HG03159 (cell line): ENCODE measurements around the gene LARGE1.
"Not testable (repeated sequence)": the region's sequence is repeated elsewhere in the genome, so short reads cannot be mapped to it uniquely, and the experiment has no call there.

Experiments used
- ATAC-seq: cut with Tn5 transposase; IDR thresholded peaks from one replicate; pipeline ENCODE4 v1.9.1; 2021; ENCODE audit warnings: mild to moderate bottlenecking, moderate library complexity; ENCODE audit not compliant: unreplicated experiment

The LARGE1 gene

DNA sequence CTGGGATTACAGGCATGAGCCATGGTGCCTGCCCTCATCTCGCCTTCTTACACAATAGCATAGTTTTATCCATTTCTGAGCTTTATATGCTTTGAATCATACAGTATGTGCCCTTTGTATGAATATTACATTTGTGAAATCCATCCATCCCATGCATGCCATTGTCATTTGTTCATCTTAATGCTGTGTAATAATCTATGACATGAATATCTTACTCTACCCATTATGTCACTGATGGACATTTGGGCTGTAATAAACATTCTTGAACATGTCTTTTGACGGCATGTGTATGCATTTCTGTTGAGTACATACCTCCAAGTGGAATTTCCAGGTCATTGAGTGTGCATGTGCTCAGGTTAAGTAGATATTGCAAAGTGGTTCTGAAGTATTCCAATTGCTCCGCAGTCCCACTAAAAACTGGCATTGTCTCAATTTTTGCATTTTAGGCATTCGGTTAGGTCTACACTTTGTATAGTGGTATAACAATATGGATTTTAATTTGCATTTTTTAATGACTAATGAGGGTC, 522.8 kb downstream of the LARGE1 start:
- ATAC-seq, result no peak

GRCh38 chr22:33393432-33393831, 526.8 kb downstream of the LARGE1 start:
- no peak for ATAC-seq

GRCh38 chr22:33391298-33391697, 529.0 kb downstream of the LARGE1 start:
- no peak for ATAC-seq

DNA sequence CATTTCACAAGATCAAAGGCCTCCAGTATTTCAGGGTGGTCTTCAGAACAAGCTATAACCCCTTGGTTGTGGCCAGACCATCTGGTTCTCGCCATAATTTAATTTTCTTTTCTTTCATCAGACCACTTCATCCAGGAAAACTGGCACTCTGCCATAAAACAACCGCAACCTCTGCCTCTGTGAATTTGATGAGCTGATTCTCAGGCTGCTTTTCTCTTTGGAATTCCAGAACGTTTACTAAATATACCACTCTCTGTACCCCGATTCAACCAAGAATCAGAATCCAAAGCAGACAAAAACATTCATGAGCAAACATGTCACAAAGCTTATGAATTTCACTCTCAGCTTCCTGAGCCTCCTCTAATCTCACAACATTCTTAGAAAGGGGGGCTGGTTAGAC, 530.3 kb downstream of the LARGE1 start:
- ATAC-seq, result no peak

DNA sequence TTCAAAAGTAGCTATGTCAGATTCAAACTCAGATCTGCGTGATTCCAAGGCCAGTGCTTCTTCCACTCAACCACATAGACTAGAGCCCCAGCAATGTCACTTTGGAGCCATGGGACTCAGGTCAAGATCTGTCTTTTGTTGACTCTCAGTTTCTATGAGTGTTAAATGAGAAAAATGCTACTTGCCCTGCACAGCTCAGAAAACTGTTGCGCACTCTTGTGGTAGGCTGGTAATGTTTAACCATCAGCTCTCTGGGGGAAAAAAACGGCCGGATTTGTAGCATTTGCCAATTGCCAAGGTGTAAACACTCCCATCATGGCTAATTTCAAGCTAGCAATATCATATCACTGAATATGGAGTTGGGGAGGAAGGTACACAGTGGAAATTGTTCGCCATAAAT, 534.0 kb downstream of the LARGE1 start:
- no peak for ATAC-seq

- no peak for ATAC-seq
These were observed 534.7 kb downstream of the LARGE1 start for GRCh38 chr22:33385611-33386010.

GRCh38 chr22:33382436-33382835, 537.8 kb downstream of the LARGE1 start:
- no peak for ATAC-seq

- ATAC-seq, result no peak
These were observed 538.5 kb downstream of the LARGE1 start for GRCh38 chr22:33381531-33382406.

DNA sequence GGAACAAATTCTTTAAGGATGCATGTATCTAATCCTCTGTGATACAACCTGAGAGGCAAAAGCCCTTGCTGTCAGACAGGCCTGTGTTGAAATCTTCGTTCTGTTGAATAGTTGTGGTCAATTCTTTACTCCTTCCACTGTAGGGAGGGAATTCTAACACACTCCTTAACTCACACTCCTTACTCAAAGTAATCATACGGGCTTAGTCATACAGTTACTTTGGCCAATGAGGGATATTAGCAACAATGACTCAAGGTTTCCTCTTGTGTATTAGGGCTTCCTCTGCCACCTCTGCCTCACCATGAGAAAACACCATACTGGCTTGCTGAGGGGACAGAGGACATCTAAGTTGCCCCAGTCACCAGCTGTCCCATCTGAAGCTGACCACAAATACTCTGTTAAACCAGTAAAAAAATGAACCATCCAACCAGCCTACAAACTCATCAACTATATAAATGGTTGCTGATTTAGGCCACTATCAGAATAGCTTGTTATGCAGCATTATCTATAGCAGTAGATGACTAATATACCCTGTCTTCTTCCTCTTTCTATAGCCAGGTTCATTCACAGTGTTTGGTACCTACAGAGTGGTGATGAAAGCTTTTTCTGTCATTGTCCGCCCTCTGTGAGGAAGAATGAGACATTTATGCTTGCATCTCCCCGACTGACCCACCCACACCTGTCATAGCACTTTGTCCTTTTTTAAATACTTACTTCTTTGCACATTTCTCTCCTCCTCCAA, 539.3 kb downstream of the LARGE1 start:
- no peak for ATAC-seq

GRCh38 chr22:33379836-33380235, 540.4 kb downstream of the LARGE1 start:
- no peak for ATAC-seq

GRCh38 chr22:33372875-33373274, 547.4 kb downstream of the LARGE1 start:
- no peak for ATAC-seq

- not testable (repeated sequence) for ATAC-seq
These were observed 557.0 kb downstream of the LARGE1 start for GRCh38 chr22:33363256-33363655.

DNA sequence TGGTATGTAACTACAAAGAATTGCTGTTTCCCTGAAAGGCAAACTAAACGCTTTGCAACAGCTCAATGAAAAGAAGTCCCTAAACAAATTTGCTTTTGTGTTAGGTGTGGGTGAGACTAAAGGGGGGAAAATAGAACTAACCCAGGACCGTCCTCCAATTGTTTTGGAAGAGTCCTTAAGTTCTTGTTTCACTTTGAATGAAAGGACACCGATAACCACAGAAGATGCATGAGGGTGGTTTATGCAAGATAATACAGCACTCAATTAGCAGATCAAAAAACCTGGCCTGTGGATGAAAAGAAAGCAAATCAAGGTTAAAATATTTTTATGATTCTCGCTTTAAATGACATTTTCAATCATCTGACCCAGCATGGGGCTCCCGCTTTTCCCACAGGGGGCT, 557.6 kb downstream of the LARGE1 start:
- no peak for ATAC-seq

DNA sequence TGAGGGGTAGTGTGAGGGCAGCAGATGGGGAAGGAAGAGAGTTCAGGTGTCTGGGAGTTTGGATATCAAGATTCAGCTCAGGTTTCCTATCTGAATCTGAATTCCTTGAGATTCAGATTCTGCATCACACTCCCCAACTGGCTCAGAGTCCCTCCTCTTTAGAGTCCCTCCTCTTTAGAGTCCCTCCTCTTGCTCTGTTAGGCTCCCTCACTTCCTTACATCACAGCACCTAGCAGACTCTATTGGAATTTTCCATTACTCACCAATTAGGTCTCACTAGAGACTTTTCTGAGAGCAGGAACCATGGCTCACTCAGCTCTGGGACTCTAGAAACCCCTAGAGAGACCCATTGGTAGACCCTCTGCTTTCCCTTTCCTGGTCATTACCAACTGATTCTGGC, 558.7 kb downstream of the LARGE1 start:
- no peak for ATAC-seq

GRCh38 chr22:33357981-33358399, 562.3 kb downstream of the LARGE1 start:
- ATAC-seq, result no peak

DNA sequence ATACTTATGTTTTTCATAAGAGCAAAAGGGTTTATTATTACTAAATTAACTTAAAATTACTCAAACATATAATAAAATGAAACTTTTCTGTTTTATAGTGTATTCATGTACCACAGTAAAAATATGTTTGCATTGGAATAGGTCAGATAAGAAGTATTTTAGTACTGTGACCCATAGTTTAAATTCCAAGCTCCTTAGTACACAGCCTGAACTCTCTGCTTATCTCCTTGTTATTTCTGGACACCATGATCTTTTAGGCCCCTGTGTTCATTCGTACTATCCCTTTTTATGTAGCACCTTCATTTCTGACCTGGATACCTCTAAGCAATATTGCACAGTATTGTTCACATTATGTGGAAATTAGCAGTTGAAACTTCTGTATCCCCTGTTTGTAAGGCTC, 565.3 kb downstream of the LARGE1 start:
- no peak for ATAC-seq

DNA sequence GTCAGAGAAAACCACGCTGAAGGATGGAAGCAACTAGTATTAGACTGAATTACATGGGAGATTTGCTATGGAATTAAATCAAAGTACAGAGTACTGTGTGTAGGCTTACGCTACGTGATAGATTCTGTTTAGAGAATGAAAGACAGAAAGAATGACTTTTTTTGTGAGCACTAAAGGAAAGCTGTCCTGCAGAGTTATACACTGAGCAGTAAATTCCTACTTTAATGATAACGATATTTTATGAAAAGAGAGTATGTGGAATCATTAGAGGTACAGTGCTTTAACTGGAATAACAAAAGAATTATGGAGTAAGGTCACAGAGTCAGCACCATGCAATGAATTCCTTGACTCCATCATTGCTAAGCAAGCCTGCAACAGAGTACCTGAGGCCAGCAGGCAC, 566.8 kb downstream of the LARGE1 start:
- ATAC-seq, result no peak

GRCh38 chr22:33352768-33353167, 567.5 kb downstream of the LARGE1 start:
- no peak for ATAC-seq

DNA sequence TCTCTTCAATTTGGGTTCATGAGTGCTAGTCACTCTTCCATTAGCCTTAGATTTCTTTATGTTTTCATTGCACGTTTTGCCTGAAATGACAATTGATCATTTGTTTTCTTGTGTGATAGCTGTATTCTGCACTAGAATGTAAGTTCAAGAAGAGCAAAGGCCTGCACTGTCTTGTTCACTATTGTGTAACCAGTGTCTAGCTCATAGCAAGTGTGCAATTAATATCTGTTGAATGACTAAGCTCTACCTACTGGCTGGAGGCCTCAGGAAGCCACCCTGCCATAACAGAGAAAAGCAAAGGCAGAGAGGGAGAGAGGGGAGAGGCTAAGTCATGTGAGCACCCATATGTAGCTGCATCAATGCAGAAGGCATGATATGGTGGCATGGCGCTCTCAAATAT, 569.3 kb downstream of the LARGE1 start:
- no peak for ATAC-seq

DNA sequence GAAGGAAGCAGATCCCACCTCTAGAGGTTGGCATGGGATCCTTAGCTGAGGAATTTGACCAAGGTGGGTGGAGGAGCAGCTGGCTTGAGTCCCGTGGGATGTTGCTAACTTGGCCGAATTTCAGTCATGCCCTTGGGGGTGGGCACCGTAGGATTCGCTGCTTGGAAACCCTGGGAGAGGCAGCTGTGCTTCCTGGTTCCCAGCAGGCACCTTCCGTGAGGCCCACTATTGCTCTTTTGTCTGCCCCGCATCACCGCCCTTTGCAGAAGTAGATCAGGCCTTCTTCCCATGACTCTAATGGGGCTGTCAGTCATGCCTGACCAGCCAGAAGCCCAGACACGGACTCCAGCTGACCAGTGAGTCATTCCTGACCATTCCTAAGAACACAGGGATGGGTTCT, 569.8 kb downstream of the LARGE1 start:
- ATAC-seq, result no peak

DNA sequence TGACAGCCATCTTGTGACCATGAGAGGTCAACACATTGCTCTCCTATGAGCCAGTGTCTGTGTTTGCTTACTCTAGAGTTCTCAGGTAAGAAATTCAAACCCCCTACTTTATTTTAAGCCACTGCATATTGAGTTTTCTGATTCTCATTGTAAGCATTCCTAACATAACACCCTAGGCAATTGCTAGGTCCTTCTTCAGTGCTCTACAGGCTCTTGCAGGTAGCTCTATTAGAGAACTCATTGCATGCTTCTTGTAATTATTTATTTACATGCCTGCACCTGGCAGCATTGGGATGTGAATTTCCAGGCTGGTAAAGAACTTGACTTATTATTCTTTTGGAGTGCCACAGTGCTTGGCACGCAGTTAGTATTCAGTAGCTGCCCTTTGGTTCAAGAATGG, 573.3 kb downstream of the LARGE1 start:
- no peak for ATAC-seq

DNA sequence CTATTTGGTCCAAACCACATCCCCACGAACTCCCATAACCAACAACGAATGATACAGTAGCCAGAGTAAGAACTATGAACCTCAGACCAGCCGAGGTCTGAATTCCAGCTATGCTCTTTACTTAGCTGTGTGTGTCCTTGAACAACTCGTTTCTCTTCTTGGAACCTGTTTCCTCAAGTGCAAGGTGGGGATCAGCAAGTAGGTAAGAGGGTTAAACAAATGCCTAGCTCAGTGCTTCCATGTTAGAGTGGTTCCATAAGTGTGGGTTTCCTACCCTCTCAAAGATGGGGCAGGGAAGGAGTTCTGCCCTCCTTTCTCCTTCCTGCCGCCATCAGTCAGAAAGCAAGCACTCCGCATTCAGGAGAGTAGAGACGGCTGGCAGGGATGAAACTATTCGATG, 578.7 kb downstream of the LARGE1 start:
- no peak for ATAC-seq
